A172 (cell line): ENCODE results near the gene ATP8A2. TPM values are rescaled to one million over a fixed set of nuclear protein-coding genes. Genes with fewer than 3 reads are reported as not detected.
"Not testable (repeated sequence)": the region's sequence is repeated elsewhere in the genome, so short reads cannot be mapped to it uniquely, and the experiment has no call there.

Experiments used
- DNase-seq: peaks from one replicate; pipeline ENCODE4 v3.0.0-alpha.2; 2015; ENCODE audit warnings: low spot score
- total RNA-seq: library from RNA; depleted of rRNA; stranded (reverse); fragments of >200 nt; shearing (Covaris generic); gene quantifications from 2 replicates; pipeline ENCODE4 v1.2.3, GENCODE V29; 2014

The ATP8A2 gene
- total RNA-seq, 1 experiment from 2014 or later = 1.1 TPM

- no peak for DNase-seq
Observed at GRCh38 chr13:25541434-25542123, 169.8 kb downstream of the ATP8A2 start.

GRCh38 chr13:25548991-25549390 lies 177.2 kb downstream of the ATP8A2 start:
- not testable (repeated sequence) for DNase-seq

GRCh38 chr13:25561812-25562211 lies 190.0 kb downstream of the ATP8A2 start:
- DNase-seq = no peak

GRCh38 chr13:25570185-25570584 lies 198.4 kb downstream of the ATP8A2 start:
- no peak for DNase-seq

GRCh38 chr13:25571237-25571636 lies 199.5 kb downstream of the ATP8A2 start:
- no peak for DNase-seq

- not testable (repeated sequence) for DNase-seq
Observed at GRCh38 chr13:25572171-25572570, 200.4 kb downstream of the ATP8A2 start.

- DNase-seq = peak; percentile 79
Observed at GRCh38 chr13:25574437-25575411, 202.9 kb downstream of the ATP8A2 start.

GRCh38 chr13:25575562-25575961 lies 203.8 kb downstream of the ATP8A2 start:
- no peak for DNase-seq

GRCh38 chr13:25578526-25578925 lies 206.8 kb downstream of the ATP8A2 start:
- no peak for DNase-seq

GRCh38 chr13:25579221-25579620 lies 207.4 kb downstream of the ATP8A2 start:
- DNase-seq = no peak

GRCh38 chr13:25581351-25581750 lies 209.6 kb downstream of the ATP8A2 start:
- DNase-seq = no peak

- DNase-seq = no peak
Observed at GRCh38 chr13:25584087-25584486, 212.3 kb downstream of the ATP8A2 start.

GRCh38 chr13:25585000-25585399 lies 213.2 kb downstream of the ATP8A2 start:
- no peak for DNase-seq

GRCh38 chr13:25587326-25587980 lies 215.7 kb downstream of the ATP8A2 start:
- no peak for DNase-seq

- DNase-seq = no peak
Observed at GRCh38 chr13:25588336-25589060, 216.7 kb downstream of the ATP8A2 start.

GRCh38 chr13:25598421-25598820 lies 226.6 kb downstream of the ATP8A2 start:
- no peak for DNase-seq

GRCh38 chr13:25602176-25602575 lies 230.4 kb downstream of the ATP8A2 start:
- no peak for DNase-seq

GRCh38 chr13:25604106-25604505 lies 232.3 kb downstream of the ATP8A2 start:
- no peak for DNase-seq

GRCh38 chr13:25607096-25607495 lies 235.3 kb downstream of the ATP8A2 start:
- no peak for DNase-seq

- DNase-seq = no peak
Observed at GRCh38 chr13:25608181-25608580, 236.4 kb downstream of the ATP8A2 start.

- DNase-seq = no peak
Observed at GRCh38 chr13:25616674-25617073, 244.9 kb downstream of the ATP8A2 start.

- no peak for DNase-seq
Observed at GRCh38 chr13:25619897-25620296, 248.1 kb downstream of the ATP8A2 start.
